Mesothelial cell of epicardium (in vitro differentiated cells): ENCODE data around the gene EDN1. TPM values are rescaled to one million over a fixed set of nuclear protein-coding genes. Genes with fewer than 3 reads are reported as not detected.

Experiments used
- DNase-seq, 2 experiments: peaks; one replicate each; pipeline ENCODE4 v3.0.0; 2021; ENCODE audit warnings: low spot score in 2 of 2; ENCODE audit not compliant: unreplicated experiment in 2 of 2
- H3K27ac Mint-ChIP-seq: 2 replicates; pipeline ENCODE4 v1.8.0; 2021; ENCODE audit warnings: mixed read lengths
- H3K27me3 Mint-ChIP-seq: 2 replicates; pipeline ENCODE4 v1.8.0; 2021; ENCODE audit warnings: low read depth, mixed read lengths
- H3K36me3 Mint-ChIP-seq: 2 replicates; pipeline ENCODE4 v1.8.0; 2021; ENCODE audit warnings: mixed read lengths
- H3K4me1 Mint-ChIP-seq: 2 replicates; pipeline ENCODE4 v1.8.0; 2021; ENCODE audit warnings: mixed read lengths
- H3K4me3 Mint-ChIP-seq: 2 replicates; pipeline ENCODE4 v1.8.0; 2021; ENCODE audit warnings: mild to moderate bottlenecking, moderate library complexity, mixed read lengths
- H3K9me3 Mint-ChIP-seq: 2 replicates; pipeline ENCODE4 v1.8.0; 2021; ENCODE audit warnings: mixed read lengths
- total RNA-seq: library from RNA; stranded (reverse); gene quantifications from 3 replicates; pipeline ENCODE4 v1.2.1, GENCODE V29; 2021
- TF ChIP-seq, protein P1 (sequence below): fragments of 200-600 bp; sonication (generic); IDR thresholded peaks from one replicate; pipeline ENCODE4 v1.5.0; 2021; ENCODE audit warnings: antibody characterized with exemption; ENCODE audit not compliant: unreplicated experiment

EDN1 gene
- total RNA-seq, 1 donor from 2014 or later, result 8.9 TPM

DNA sequence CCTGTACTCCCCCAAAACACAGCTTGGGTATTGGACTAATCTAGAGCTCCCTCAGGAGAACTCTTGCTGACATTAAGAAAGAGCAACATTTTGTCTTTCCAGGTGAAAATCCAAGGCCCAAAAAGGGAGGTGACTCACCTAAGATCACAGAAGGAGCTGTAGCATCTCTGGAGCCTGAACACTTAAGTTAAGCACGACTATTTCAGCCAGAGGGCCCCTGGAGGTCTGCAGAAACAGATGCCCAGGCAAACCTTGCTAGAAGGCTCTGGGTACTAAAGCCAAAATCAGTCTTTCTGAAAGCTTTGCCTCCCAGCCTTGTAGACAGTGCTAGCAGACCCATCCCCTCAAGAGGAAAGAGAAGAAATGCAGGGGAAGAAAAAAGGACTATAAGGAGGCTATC, 8.8 kb downstream of the EDN1 start:
- H3K9me3 Mint-ChIP-seq, result peaks cover 2% of the 10 kb centered on the region
- no peaks in the 10 kb centered on the region for H3K36me3 Mint-ChIP-seq
- H3K4me3 Mint-ChIP-seq, result no peak overlapping the region
- TF ChIP-seq, protein P1, sequence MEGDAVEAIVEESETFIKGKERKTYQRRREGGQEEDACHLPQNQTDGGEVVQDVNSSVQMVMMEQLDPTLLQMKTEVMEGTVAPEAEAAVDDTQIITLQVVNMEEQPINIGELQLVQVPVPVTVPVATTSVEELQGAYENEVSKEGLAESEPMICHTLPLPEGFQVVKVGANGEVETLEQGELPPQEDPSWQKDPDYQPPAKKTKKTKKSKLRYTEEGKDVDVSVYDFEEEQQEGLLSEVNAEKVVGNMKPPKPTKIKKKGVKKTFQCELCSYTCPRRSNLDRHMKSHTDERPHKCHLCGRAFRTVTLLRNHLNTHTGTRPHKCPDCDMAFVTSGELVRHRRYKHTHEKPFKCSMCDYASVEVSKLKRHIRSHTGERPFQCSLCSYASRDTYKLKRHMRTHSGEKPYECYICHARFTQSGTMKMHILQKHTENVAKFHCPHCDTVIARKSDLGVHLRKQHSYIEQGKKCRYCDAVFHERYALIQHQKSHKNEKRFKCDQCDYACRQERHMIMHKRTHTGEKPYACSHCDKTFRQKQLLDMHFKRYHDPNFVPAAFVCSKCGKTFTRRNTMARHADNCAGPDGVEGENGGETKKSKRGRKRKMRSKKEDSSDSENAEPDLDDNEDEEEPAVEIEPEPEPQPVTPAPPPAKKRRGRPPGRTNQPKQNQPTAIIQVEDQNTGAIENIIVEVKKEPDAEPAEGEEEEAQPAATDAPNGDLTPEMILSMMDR, result no peak
- H3K27ac Mint-ChIP-seq, result no peak overlapping the region
- DNase-seq, result no peak
- no peaks in the 10 kb centered on the region for H3K27me3 Mint-ChIP-seq
- peaks cover 3% of the 10 kb centered on the region for H3K4me1 Mint-ChIP-seq

DNA sequence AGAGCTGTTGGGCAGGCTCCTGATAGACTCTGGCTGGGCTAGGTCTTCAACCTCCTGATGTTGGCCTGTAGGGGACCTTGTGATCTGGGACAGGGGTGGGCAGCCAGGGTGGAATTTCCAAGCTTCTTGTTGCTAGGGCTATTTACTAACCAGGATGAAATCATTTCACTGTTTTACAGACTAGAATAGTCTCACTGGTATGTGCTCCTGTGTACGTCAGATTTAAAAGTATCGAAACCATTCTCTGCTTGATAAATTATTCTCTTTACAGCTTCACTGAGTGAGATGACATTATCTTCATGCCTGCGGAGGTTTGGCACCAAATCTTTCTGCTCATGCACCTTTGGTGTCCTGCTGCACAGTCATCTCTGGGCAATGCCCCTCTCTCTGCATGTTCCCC, 10.9 kb downstream of the EDN1 start:
- no peaks in the 10 kb centered on the region for H3K27me3 Mint-ChIP-seq
- no peaks in the 10 kb centered on the region for H3K4me1 Mint-ChIP-seq
- no peak overlapping the region for H3K27ac Mint-ChIP-seq
- H3K36me3 Mint-ChIP-seq, result no peaks in the 10 kb centered on the region
- DNase-seq, result no peak
- H3K4me3 Mint-ChIP-seq, result no peak overlapping the region
- TF ChIP-seq, protein P1, result no peak
- peaks cover 6% of the 10 kb centered on the region for H3K9me3 Mint-ChIP-seq

DNA sequence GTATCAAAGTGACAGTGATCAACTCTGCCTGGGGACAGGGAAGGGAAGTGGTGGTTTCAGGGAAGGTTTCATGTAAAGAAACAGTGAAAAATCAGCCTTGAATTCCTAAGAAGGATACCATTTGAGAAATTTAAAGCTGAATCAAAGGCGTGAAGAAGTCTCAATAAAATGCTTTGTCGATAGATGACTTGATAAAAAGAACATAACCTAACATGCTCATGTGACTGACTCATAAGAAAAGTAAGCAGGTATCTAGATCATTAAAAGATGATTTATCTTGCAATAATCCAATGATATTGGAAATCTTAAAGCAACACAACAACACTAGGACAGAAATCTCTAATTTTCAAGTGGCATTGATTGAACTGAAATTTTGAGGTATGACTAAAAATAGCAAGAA, 14.3 kb downstream of the EDN1 start:
- H3K27me3 Mint-ChIP-seq, result no peaks in the 10 kb centered on the region
- H3K9me3 Mint-ChIP-seq, result peaks cover 6% of the 10 kb centered on the region
- H3K36me3 Mint-ChIP-seq, result no peaks in the 10 kb centered on the region
- H3K4me3 Mint-ChIP-seq, result no peak overlapping the region
- DNase-seq, result no peak
- TF ChIP-seq, protein P1, result no peak
- H3K4me1 Mint-ChIP-seq, result no peaks in the 10 kb centered on the region
- no peak overlapping the region for H3K27ac Mint-ChIP-seq

DNA sequence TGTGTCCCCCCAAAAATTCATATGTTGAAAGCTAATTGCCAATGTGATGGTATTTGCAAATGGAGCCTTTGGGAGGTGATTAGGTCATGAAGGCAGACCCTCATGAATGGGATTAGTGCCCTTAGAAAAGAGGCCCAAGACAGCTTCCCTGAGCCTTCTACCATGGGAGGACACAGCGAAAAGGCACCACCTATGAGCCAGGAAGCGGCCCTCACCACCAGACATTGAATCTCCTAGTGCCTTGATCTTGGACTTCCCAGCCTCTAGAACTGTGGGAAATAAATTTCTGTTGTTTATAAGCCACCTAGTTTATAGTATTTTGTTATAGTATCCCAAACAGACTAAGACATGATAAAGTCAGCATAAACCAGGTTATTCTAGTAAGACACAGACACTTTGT, 18.9 kb downstream of the EDN1 start:
- peaks cover 3% of the 10 kb centered on the region for H3K9me3 Mint-ChIP-seq
- DNase-seq, result no peak
- H3K36me3 Mint-ChIP-seq, result no peaks in the 10 kb centered on the region
- peaks cover 15% of the 10 kb centered on the region for H3K4me1 Mint-ChIP-seq
- no peak overlapping the region for H3K27ac Mint-ChIP-seq
- H3K27me3 Mint-ChIP-seq, result no peaks in the 10 kb centered on the region
- TF ChIP-seq, protein P1, result no peak
- H3K4me3 Mint-ChIP-seq, result no peak overlapping the region

DNA sequence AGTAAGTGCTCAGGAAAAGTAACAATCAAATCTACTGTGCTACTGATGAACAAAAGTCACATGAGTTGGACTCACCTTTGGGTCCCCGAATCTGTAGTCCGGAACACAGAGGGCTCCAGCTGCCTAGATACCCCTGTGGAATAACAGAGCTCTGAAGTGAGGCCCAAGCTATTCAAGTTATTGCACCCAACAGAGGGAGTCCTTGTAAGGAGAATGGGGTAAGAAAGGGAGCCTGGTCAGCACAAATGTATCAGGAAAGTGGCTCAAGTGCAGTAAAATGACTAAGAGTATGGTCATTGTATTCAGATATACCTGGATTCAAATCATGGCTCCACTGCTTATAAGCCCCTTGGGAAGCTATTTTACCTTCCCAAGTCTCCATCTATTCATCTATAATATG, 20.9 kb downstream of the EDN1 start:
- H3K27ac Mint-ChIP-seq, result no peak overlapping the region
- peaks cover 21% of the 10 kb centered on the region for H3K4me1 Mint-ChIP-seq
- TF ChIP-seq, protein P1, result no peak
- no peaks in the 10 kb centered on the region for H3K36me3 Mint-ChIP-seq
- no peak overlapping the region for H3K4me3 Mint-ChIP-seq
- H3K27me3 Mint-ChIP-seq, result no peaks in the 10 kb centered on the region
- H3K9me3 Mint-ChIP-seq, result peaks cover 5% of the 10 kb centered on the region
- DNase-seq, result no peak

DNA sequence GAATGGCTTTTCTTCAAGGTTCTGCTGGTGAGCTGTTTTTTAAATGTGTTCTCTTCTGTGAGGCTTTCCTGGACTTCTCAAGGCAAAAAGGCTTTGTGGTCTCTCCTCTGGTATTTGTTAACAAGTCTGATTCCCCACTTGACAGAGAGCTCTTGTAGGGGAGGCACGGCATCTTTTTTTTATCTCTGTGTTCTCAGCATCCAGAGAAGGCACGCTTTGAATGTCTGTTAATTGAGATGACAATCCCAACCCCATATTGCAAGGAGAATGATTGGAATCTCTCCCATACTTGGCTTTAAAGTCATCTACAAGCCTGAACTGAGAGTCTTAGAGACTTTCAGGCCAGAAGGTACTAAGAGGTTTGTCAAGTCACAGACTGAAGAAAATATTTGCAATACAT, 22.6 kb downstream of the EDN1 start:
- Mint-ChIP-seq H3K27ac (no peak overlapping the region), H3K9me3 (peaks cover 13% of the 10 kb centered on the region), H3K27me3 (no peaks in the 10 kb centered on the region), H3K4me1 (peaks cover 21% of the 10 kb centered on the region), H3K4me3 (no peak overlapping the region), H3K36me3 (peaks cover 4% of the 10 kb centered on the region)
- no peak for DNase-seq
- TF ChIP-seq, protein P1, result no peak
